Common myeloid progenitor, CD34-positive (primary cell): Measurements from ENCODE around the gene ISG20L2.
A peak's percentile ranks its signal among the peaks of the same experiment; 100 is the strongest.
"Not testable (repeated sequence)": the region's sequence is repeated elsewhere in the genome, so short reads cannot be mapped to it uniquely, and the experiment has no call there.

Source experiments
- CTCF ChIA-PET: fragments of 350-600 bp; sonication (Branson Sonifier 250); formaldehyde crosslinking; loops from one replicate; lab custom pipeline; 2021; ENCODE audit warnings: antibody characterized with exemption; lab: Charles Lee
- POLR2A ChIA-PET: fragments of 350-600 bp; sonication (Branson Sonifier 250); formaldehyde crosslinking; loops from one replicate; lab custom pipeline; 2021; ENCODE audit warnings: antibody characterized with exemption; lab: Charles Lee
- DNase-seq, 3 donors: peaks; one replicate each; pipeline versions ENCODE4 v3.0.0 to v3.0.0-alpha.2; 2013
- H3K27ac ChIP-seq, 2 experiments: 1 replicate in 1 of 2; 2 replicates in 1 of 2; pipeline ENCODE4 v1.7.0; 2013; ENCODE audit warnings: inconsistent platforms in 2 of 2, low read length in 2 of 2, mild to moderate bottlenecking in 2 of 2, low read depth in 1 of 2, moderate library complexity in 1 of 2; ENCODE audit not compliant: severe bottlenecking in 2 of 2, insufficient read depth in 1 of 2, poor library complexity in 1 of 2
- H3K27me3 ChIP-seq, 5 experiments: replicated peaks in 2 of 5; 1 replicate in 3 of 5; 2 replicates in 2 of 5; pipeline versions ENCODE4 v1.6.1 to v1.7.0; 2013; ENCODE audit warnings: low read length in 4 of 5, mild to moderate bottlenecking in 2 of 5, moderate library complexity in 2 of 5, inconsistent platforms in 1 of 5; ENCODE audit not compliant: insufficient read depth in 5 of 5, control insufficient read depth in 4 of 5
- H3K36me3 ChIP-seq, 4 experiments: 1 replicate in 2 of 4; 2 replicates in 2 of 4; pipeline versions ENCODE4 v1.6.1 to v1.7.0; 2013; ENCODE audit warnings: low read length in 3 of 4, control low read depth in 1 of 4, mild to moderate bottlenecking in 1 of 4; ENCODE audit not compliant: control insufficient read depth in 4 of 4, insufficient read depth in 4 of 4
- H3K4me1 ChIP-seq, 4 experiments: 1 replicate in 3 of 4; 2 replicates in 1 of 4; pipeline versions ENCODE4 v1.6.1 to v1.7.1; 2013; ENCODE audit warnings: low read length in 3 of 4, mild to moderate bottlenecking in 3 of 4, control low read depth in 1 of 4, inconsistent platforms in 1 of 4, moderate library complexity in 1 of 4; ENCODE audit not compliant: control insufficient read depth in 4 of 4, insufficient read depth in 4 of 4; ENCODE audit errors: control extremely low read depth in 1 of 4
- H3K4me3 ChIP-seq, 7 experiments: 1 replicate in 4 of 7; 2 replicates in 3 of 7; pipeline versions ENCODE4 v1.5.1 to v1.7.0; 2013; ENCODE audit warnings: mild to moderate bottlenecking in 7 of 7, low read length in 6 of 7, moderate library complexity in 6 of 7, inconsistent platforms in 2 of 7, low read depth in 2 of 7, control low read depth in 1 of 7; ENCODE audit not compliant: insufficient read depth in 4 of 7, control insufficient read depth in 1 of 7; ENCODE audit errors: extremely low read depth in 1 of 7
- H3K9me3 ChIP-seq, 5 experiments: 1 replicate in 4 of 5; 2 replicates in 1 of 5; pipeline versions ENCODE4 v1.6.1 to v1.7.1; 2013; ENCODE audit warnings: low read length in 4 of 5, mild to moderate bottlenecking in 2 of 5, inconsistent platforms in 1 of 5, low read depth in 1 of 5, moderate library complexity in 1 of 5; ENCODE audit not compliant: control insufficient read depth in 4 of 5, insufficient read depth in 2 of 5; ENCODE audit errors: control extremely low read depth in 1 of 5
- WGBS: methylation state at CpG from one replicate; pipeline ENCODE4 v1.1.5; 2013; ENCODE audit not compliant: insufficient coverage; 5-methylcytosine and 5-hydroxymethylcytosine counted together

ISG20L2 gene

GRCh38 chr1:156765666-156766065 is 37.1 kb upstream of the ISG20L2 start:
- Histone ChIP-seq H3K4me3 (peak overlapping the region in 1 of 7 experiments; percentile 77), H3K27me3 (no peaks in the 10 kb centered on the region), H3K4me1 (peaks cover 12 to 28% (median 22%) of the 10 kb centered on the region in 4 experiments), H3K9me3 (no peaks in the 10 kb centered on the region), H3K36me3 (peaks cover 0 to 7% (median 2%) of the 10 kb centered on the region in 4 experiments), H3K27ac (peak overlapping the region in 1 of 2 experiments; percentile 99)
- ChIA-PET POLR2A (interaction anchor here (2.4 kb wide), 1 partner anchor 14 kb away, joined by 15 read pairs; the partner anchor contains the start of gene HDGF), CTCF (interaction anchor here (1.5 kb wide), 1 partner anchor 14 kb away, joined by 5 read pairs; the partner anchor contains the start of gene HDGF)
- no peak for DNase-seq
- WGBS: 90% methylated on average over 2 of the region's 5 CpGs

DNA sequence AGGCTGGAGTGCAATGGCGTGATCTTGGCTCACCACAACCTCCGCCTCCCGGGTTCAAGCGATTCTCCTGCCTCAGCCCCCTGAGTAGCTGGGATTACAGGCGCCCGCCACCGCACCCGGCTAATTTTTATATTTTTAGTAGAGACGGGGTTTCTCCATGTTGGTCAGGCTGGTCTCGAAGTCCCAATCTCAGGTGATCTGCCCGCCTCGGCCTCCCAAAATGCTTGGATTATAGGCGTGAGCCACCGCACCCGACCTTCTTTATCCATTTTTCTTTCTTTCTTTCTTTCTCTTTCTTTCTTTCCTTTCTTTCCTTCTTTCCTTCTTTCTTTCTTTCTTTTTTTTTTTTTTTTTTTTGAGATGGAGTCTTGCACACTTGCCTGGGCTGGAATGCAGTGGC is 36.6 kb upstream of the ISG20L2 start:
- H3K27me3 ChIP-seq, H3K27ac ChIP-seq, DNase-seq, H3K9me3 ChIP-seq, H3K36me3 ChIP-seq, POLR2A ChIA-PET, H3K4me3 ChIP-seq: not testable (repeated sequence)
- CTCF ChIA-PET: interaction anchor here (1.5 kb wide), 1 partner anchor 14 kb away, joined by 5 read pairs; the partner anchor contains the start of gene HDGF
- H3K4me1 ChIP-seq: peaks cover 12 to 28% (median 22%) of the 10 kb centered on the region in 4 experiments
- WGBS: 97% methylated on average over 6 of the region's 15 CpGs

GRCh38 chr1:156760796-156761104 is 32.2 kb upstream of the ISG20L2 start:
- ChIA-PET POLR2A (no interaction called here), CTCF (interaction anchor here (1.5 to 2.0 kb wide), 2 partner anchors 10 to 35 kb away, joined by 3 to 8 read pairs; no protein-coding TSS in a partner anchor)
- H3K27ac ChIP-seq: no peak overlapping the region
- no peak for DNase-seq
- WGBS: 100% methylated on average over 2 of the region's 4 CpGs
- H3K9me3 ChIP-seq: no peaks in the 10 kb centered on the region
- no peaks in the 10 kb centered on the region for H3K36me3 ChIP-seq
- peaks cover 0 to 3% (median under 1%) of the 10 kb centered on the region in 4 experiments for H3K4me1 ChIP-seq
- no peak overlapping the region for H3K4me3 ChIP-seq
- H3K27me3 ChIP-seq: no peaks in the 10 kb centered on the region

- WGBS: 81% methylated on average over 4 of the region's 6 CpGs
- Histone ChIP-seq H3K4me3 (no peak overlapping the region), H3K9me3 (no peaks in the 10 kb centered on the region), H3K4me1 (peaks cover 0 to 6% (median 3%) of the 10 kb centered on the region in 4 experiments), H3K36me3 (no peaks in the 10 kb centered on the region), H3K27ac (no peak overlapping the region), H3K27me3 (no peaks in the 10 kb centered on the region)
- CTCF ChIA-PET: interaction anchor here (1.5 to 2.0 kb wide), 2 partner anchors 10 to 34 kb away, joined by 3 to 8 read pairs; no protein-coding TSS in a partner anchor
- DNase-seq: no peak
- POLR2A ChIA-PET: no interaction called here
Observed at GRCh38 chr1:156760092-156760795, 31.7 kb upstream of the ISG20L2 start.

DNA sequence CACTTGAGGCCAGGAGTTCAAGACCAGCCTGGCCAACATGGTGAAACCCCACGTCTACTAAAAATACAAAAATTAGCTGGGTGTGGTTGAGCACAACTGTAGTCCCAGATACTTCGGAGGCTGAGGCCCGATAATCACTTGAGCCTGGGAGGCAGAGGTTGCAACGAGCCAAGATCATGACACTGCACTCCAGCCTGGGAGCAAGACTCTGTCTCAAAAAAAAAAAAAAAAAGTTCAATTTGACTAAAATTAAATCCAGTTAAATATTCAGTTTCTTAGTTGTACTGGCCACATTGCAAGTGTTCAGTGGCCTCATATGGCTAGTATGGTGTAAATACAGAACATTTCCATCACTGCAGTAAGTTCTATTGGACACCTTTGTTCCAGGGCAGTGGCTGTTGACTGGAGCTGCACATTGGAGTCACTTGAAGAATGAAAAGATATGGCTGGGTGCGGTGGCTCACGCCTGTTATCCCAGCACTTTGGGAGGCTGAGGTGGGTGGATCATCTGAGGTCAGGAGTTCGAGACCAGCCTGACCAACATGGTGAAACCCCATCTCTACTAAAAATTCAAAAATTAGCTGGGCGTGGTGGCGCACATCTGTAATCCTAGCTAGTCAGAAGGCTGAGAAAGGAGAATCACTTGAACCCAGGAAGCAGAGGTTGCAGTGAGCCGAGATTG is 29.1 kb upstream of the ISG20L2 start:
- H3K27ac ChIP-seq, H3K27me3 ChIP-seq, H3K36me3 ChIP-seq, H3K4me3 ChIP-seq, H3K9me3 ChIP-seq, DNase-seq, POLR2A ChIA-PET: not testable (repeated sequence)
- CTCF ChIA-PET: interaction anchor here (0.7 to 2.5 kb wide), 4 partner anchors 14 to 68 kb away, joined by 3 to 13 read pairs (median 8); no protein-coding TSS in a partner anchor
- peaks cover 2 to 13% (median 11%) of the 10 kb centered on the region in 4 experiments for H3K4me1 ChIP-seq
- WGBS: 91% methylated on average over 5 of the region's 10 CpGs

DNA sequence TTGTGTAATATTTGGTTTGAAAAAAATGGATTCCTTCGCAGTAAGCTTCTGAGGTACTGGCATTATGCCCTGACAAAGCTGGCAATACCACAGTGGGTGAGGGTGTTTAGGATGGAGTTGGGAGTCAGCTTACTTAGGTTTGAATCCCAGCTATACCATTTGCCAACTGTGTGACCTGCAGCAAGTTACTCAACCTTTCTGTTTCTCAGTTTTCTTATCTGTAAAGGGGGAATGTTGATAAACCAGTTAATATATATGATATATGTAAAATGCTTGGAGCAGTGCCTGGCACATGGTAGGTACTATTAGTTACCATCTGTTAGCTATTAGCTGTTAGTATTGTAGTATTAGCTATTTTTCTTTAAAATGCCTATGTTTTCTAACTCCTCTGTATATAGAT is 27.8 kb upstream of the ISG20L2 start:
- Histone ChIP-seq H3K27me3 (no peaks in the 10 kb centered on the region), H3K4me3 (no peak overlapping the region), H3K9me3 (no peaks in the 10 kb centered on the region), H3K4me1 (peaks cover 5 to 19% (median 16%) of the 10 kb centered on the region in 4 experiments), H3K27ac (no peak overlapping the region), H3K36me3 (peaks cover 0 to 4% (median 1%) of the 10 kb centered on the region in 4 experiments)
- no CpG with 5 or more reads among the region's 1 CpG for WGBS
- no peak for DNase-seq
- ChIA-PET CTCF (interaction anchor here (0.8 to 2.5 kb wide), 8 partner anchors 11 to 172 kb away, joined by 3 to 13 read pairs (median 4); partner anchors contain the start of genes CRABP2 and PRCC), POLR2A (no interaction called here)
